HG02840 (cell line): ENCODE data around the gene EPM2A.

Experiments
- ATAC-seq: cut with Tn5 transposase; IDR thresholded peaks from one replicate; pipeline ENCODE4 v1.9.1; 2021; ENCODE audit warnings: mild to moderate bottlenecking, moderate library complexity, moderate number of reproducible peaks; ENCODE audit not compliant: unreplicated experiment, low FRiP score

EPM2A gene

GRCh38 chr6:145620088-145620487 lies 115.2 kb downstream of the EPM2A start:
- no peak for ATAC-seq

GRCh38 chr6:145609521-145609920 lies 125.8 kb downstream of the EPM2A start:
- ATAC-seq: no peak

GRCh38 chr6:145608850-145609249 lies 126.5 kb downstream of the EPM2A start:
- ATAC-seq: no peak

- ATAC-seq: no peak
Measured at GRCh38 chr6:145603991-145604390, 131.3 kb downstream of the EPM2A start.

DNA sequence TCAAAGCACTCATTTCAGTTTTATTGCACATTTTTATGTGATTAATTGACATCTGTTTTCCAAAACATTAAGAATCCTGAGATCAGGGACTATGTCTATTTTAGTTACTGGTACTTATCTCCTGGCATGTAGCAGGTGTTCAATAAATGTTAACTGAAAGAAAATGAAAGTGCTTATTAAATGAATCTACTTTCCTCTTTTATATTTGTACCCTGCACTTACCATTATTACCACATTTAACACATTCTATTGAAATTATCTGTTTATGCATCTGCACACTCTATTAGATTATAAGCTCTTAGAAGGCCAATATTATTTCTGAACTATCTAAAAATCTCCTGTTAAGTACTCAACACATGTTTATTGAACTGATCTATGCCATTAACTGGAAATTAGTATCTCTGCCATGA lies 131.9 kb downstream of the EPM2A start:
- ATAC-seq: no peak

DNA sequence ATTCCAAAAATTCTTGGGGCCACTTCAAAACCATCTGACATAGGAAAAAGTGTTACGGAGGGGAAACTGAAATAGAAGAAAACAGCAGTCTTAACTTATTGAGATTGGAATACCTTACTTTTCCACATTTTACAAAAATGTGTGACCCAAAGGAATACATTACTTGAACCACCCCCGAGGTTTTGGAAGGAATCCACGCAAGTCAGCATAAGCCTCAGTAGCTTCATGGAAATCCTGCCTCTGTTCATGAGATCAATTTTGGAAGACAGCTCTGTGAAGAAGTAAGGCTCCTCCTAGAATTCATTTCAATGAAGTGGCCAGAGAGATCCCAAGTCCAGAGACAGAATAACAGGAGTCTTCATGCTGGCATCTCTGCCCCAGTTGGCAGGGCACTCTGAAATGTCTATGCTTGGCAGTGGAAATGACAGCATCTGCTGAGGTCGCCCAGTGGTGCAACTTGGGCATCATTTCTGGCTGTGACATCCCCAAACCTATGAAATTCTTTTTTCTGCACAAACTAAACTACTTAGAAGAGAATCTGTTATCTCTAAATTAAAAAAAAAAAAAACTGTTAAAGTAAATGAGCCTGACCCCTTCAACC lies 132.5 kb downstream of the EPM2A start:
- no peak for ATAC-seq

DNA sequence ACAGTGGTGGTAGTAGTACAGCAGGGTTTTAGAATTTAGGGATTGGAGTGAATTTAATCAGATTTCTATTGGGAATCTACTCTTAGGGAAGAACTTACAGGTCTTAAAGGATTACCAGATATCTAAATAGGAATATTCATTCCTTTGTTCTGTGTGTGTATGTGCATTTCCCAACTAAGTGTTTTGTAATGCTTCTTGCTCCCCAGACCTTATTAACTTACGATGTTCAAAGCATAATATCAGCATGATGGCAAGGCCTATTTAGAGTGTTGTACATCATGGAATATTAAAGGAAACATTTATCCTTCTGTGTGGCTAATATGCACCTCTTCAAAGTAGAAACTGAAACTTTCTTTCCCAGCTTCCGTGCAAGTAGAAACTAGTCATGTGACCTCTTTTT lies 133.9 kb downstream of the EPM2A start:
- ATAC-seq: no peak

GRCh38 chr6:145600299-145600698 lies 135.0 kb downstream of the EPM2A start:
- no peak for ATAC-seq

DNA sequence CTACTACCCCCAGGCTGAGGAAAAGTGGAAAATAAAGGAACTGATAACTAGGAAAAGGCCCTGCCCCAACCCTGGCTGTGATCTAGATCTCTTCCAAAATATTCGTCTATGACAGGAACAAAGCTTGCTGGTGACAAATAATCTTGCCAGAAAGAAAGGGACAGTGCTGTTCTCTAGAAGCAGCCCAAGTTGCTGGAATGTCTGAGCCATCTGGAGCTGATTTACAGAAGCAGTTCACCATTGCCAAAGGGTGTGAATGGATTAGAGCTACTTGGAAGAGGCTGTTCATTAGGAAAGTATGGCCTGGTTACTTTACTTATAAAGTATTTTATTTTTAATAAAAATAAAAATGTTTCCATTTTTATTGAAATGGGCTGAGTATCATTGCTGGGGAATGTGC lies 146.3 kb downstream of the EPM2A start:
- no peak for ATAC-seq

DNA sequence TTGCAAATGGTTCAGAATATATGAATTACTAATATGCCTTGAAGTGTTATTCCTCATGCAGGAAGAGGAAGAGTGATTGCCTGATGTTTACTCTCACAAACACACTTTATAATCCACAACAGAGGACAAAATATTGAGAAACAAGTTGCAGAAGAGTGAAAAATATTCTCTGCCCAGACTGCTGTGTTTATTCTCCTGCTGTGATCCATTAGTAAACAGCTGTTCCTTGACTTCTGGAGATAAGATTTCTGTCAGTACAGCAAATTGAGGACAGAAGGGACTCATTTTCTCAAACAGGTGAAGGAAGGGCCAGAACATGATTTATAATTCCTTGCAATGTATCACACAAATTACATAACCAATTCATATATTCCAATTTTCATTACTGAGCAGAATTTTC lies 148.0 kb downstream of the EPM2A start:
- no peak for ATAC-seq

GRCh38 chr6:145583753-145584152 lies 151.6 kb downstream of the EPM2A start:
- no peak for ATAC-seq
